HCT116 (cell line): ENCODE data around the gene GMDS. TPM values are rescaled to one million over a fixed set of nuclear protein-coding genes. Genes with fewer than 3 reads are reported as not detected.

ENCODE experiments used
- ATAC-seq: fragments of 200-7000 bp; cut with Tn5 transposase; 2 replicates; pipeline ENCODE4 v1.9.1; 2020; ENCODE audit warnings: mild to moderate bottlenecking, moderate library complexity
- BruUV-seq: library from RNA; stranded (reverse); fragments of 400-500 nt; replicated peaks from 2 replicates; lab custom pipeline; 2021; lab: Mats Ljungman, UMichigan
- CTCF ChIA-PET: fragments of 300-600 bp; sonication (Branson Sonifier 250); formaldehyde crosslinking; loops from one replicate; lab custom pipeline; 2021; ENCODE audit warnings: antibody characterized with exemption; lab: Charles Lee
- POLR2A ChIA-PET: fragments of 300-600, 350-600 bp; sonication (Branson Sonifier 250); formaldehyde crosslinking; loops from one replicate; lab custom pipeline; 2021; ENCODE audit warnings: antibody characterized with exemption; lab: Charles Lee
- RAD21 ChIA-PET, 2 experiments: fragments of 300-600 bp; sonication (Branson Sonifier 250); formaldehyde crosslinking; loops; one replicate each; lab custom pipeline; 2023; ENCODE audit warnings: low total read pairs in 2 of 2; ENCODE audit not compliant: uncharacterized antibody in 2 of 2, unreplicated experiment in 2 of 2, low non-redundant PET in 1 of 2; lab: Charles Lee
- DNase-seq: peaks from one replicate; pipeline ENCODE4 v3.0.0-alpha.2; 2010; ENCODE audit warnings: low read depth, low spot score
- H2AFZ ChIP-seq: fragments of 200-600 bp; shearing (Covaris generic), sonication (generic); 2 replicates; pipeline ENCODE4 v1.6.1; 2017; ENCODE audit warnings: low read depth, mixed run types, mixed read lengths, antibody characterized with exemption, low read length; ENCODE audit not compliant: poor library complexity, severe bottlenecking
- H3K27ac ChIP-seq: 2 replicates; pipeline ENCODE4 v1.5.1; 2012; ENCODE audit warnings: low read depth, low read length
- H3K27me3 ChIP-seq: fragments of 200-600 bp; sonication (generic); 2 replicates; pipeline ENCODE4 v1.6.1; 2016; ENCODE audit warnings: mixed run types, low read length, mixed read lengths; ENCODE audit not compliant: insufficient read depth
- H3K36me3 ChIP-seq, 2 experiments: fragments of 200-500 bp in 1 of 2; fragments of 200-600 bp in 1 of 2; sonication (Bioruptor generic) in 1 of 2; sonication (generic) in 1 of 2; 2 replicates each; pipeline versions ENCODE4 v1.5.1 to v1.6.1; 2014 to 2016; ENCODE audit warnings: low read length in 2 of 2, inconsistent platforms in 1 of 2, mixed read lengths in 1 of 2, mixed run types in 1 of 2; ENCODE audit not compliant: insufficient read depth in 2 of 2, control insufficient read depth in 1 of 2
- H3K4me1 ChIP-seq, 2 experiments: fragments of 200-600 bp in 1 of 2; sonication (generic) in 1 of 2; 2 replicates each; pipeline versions ENCODE4 v1.5.1 to v1.6.1; 2012 to 2017; ENCODE audit warnings: low read length in 2 of 2, inconsistent platforms in 1 of 2, mild to moderate bottlenecking in 1 of 2, mixed read lengths in 1 of 2, mixed run types in 1 of 2, moderate library complexity in 1 of 2; ENCODE audit not compliant: insufficient read depth in 2 of 2, control insufficient read depth in 1 of 2
- H3K4me2 ChIP-seq: fragments of 200-600 bp; sonication (generic); 2 replicates; pipeline ENCODE4 v1.6.1; 2017; ENCODE audit warnings: mixed run types, low read length, mixed read lengths
- H3K4me3 ChIP-seq, 2 experiments: fragments of 200-600 bp in 1 of 2; sonication (generic) in 1 of 2; replicated peaks in 1 of 2; 2 replicates each; pipeline ENCODE4 v1.5.1; 2011 to 2016; ENCODE audit warnings: low read length in 2 of 2, control low read depth in 1 of 2, low read depth in 1 of 2, mild to moderate bottlenecking in 1 of 2, mixed read lengths in 1 of 2, mixed run types in 1 of 2
- H3K79me2 ChIP-seq: fragments of 200-600 bp; sonication (generic); 2 replicates; pipeline ENCODE4 v1.6.1; 2017; ENCODE audit warnings: mild to moderate bottlenecking, mixed run types, low read length, moderate library complexity, mixed read lengths; ENCODE audit not compliant: insufficient read depth
- H3K9ac ChIP-seq: fragments of 200-600 bp; sonication (generic); 2 replicates; pipeline ENCODE4 v1.6.1; 2016; ENCODE audit warnings: low read length, mixed read lengths
- H3K9me2 ChIP-seq: fragments of 200-600 bp; sonication (generic), shearing (Covaris generic); 2 replicates; pipeline ENCODE4 v1.6.1; 2017; ENCODE audit warnings: mixed run types, mild to moderate bottlenecking, moderate library complexity; ENCODE audit not compliant: insufficient read depth
- H3K9me3 ChIP-seq, 2 experiments: fragments of 200-500 bp in 1 of 2; fragments of 200-600 bp in 1 of 2; sonication (Bioruptor generic) in 1 of 2; sonication (generic) in 1 of 2; 2 replicates each; pipeline ENCODE4 v1.6.1; 2014 to 2017; ENCODE audit warnings: low read length in 2 of 2, mixed read lengths in 2 of 2, inconsistent platforms in 1 of 2, low read depth in 1 of 2, mild to moderate bottlenecking in 1 of 2, mixed run types in 1 of 2, moderate library complexity in 1 of 2; ENCODE audit not compliant: control insufficient read depth in 1 of 2, insufficient read depth in 1 of 2
- H4K20me1 ChIP-seq: fragments of 200-600 bp; sonication (generic), shearing (Covaris generic); 2 replicates; pipeline ENCODE4 v1.6.1; 2017; ENCODE audit warnings: mixed run types, mild to moderate bottlenecking, moderate library complexity; ENCODE audit not compliant: insufficient read depth
- ATF3 ChIP-seq: IDR thresholded peaks from 2 replicates; pipeline ENCODE4 v1.6.1; 2012
- CEBPB ChIP-seq: IDR thresholded peaks from 2 replicates; pipeline ENCODE4 v1.6.1; 2012; ENCODE audit warnings: low read depth
- CTCF ChIP-seq, 3 experiments: fragments of 200-600 bp in 1 of 3; sonication (generic) in 1 of 3; IDR thresholded peaks in 2 of 3; conservative IDR thresholded peaks in 1 of 3; 2 replicates each; pipeline ENCODE4 v1.5.1; 2012 to 2017; ENCODE audit warnings: low read depth in 2 of 3, low read length in 2 of 3, antibody characterized with exemption in 1 of 3, borderline replicate concordance in 1 of 3, control low read depth in 1 of 3, mild to moderate bottlenecking in 1 of 3, mixed read lengths in 1 of 3, mixed run types in 1 of 3, moderate library complexity in 1 of 3; ENCODE audit not compliant: insufficient read depth in 1 of 3
- EGR1 ChIP-seq: IDR thresholded peaks from 2 replicates; pipeline ENCODE4 v1.6.1; 2012; ENCODE audit warnings: low read depth
- EZH2 ChIP-seq: fragments of 200-600 bp; sonication (generic); IDR thresholded peaks from 2 replicates; pipeline ENCODE4 v1.6.1; 2017; ENCODE audit warnings: antibody characterized with exemption, mixed run types
- JUND ChIP-seq: IDR thresholded peaks from 2 replicates; pipeline ENCODE4 v1.6.1; 2012
- RAD21 ChIP-seq: IDR thresholded peaks from 2 replicates; pipeline ENCODE4 v1.6.1; 2012; ENCODE audit warnings: low read depth, mild to moderate bottlenecking
- SIN3A ChIP-seq: IDR thresholded peaks from 2 replicates; pipeline ENCODE4 v1.6.1; 2012; ENCODE audit warnings: low read depth
- SRF ChIP-seq: IDR thresholded peaks from 2 replicates; pipeline ENCODE4 v1.6.1; 2012; ENCODE audit warnings: low read depth
- TCF7L2 ChIP-seq: IDR thresholded peaks from 2 replicates; pipeline ENCODE4 v1.7.0; 2011; ENCODE audit warnings: borderline replicate concordance, inconsistent platforms; ENCODE audit not compliant: insufficient read depth, insufficient read length; ENCODE audit errors: extremely low read depth
- YY1 ChIP-seq: IDR thresholded peaks from 2 replicates; pipeline ENCODE4 v1.6.1; 2011; ENCODE audit warnings: low read length, low read depth, moderate library complexity, mild to moderate bottlenecking; ENCODE audit not compliant: insufficient replicate concordance; ENCODE audit errors: extremely low read depth
- intact Hi-C: fragments of 100-400 bp; cut with micrococcal nuclease; formaldehyde crosslinking; loops from 2 replicates; pipeline ENCODE4 v1.10.0; 2022
- total RNA-seq: library from RNA; stranded (reverse); gene quantifications from one replicate; pipeline ENCODE4 v1.2.1, GENCODE V29; 2021; ENCODE audit not compliant: unreplicated experiment

Gene GMDS
- total RNA-seq, 1 experiment from 2014 or later = 34.4 TPM

GRCh38 chr6:1896897-1897296 is 348.5 kb downstream of the GMDS start:
- intact Hi-C loops = no loop called here
- BruUV-seq = no TSS peak
- Histone ChIP-seq H3K9me2 (no peaks in the 10 kb centered on the region), H3K4me1 (no peaks in the 10 kb centered on the region), H3K9me3 (no peaks in the 10 kb centered on the region), H3K4me3 (no peak overlapping the region), H3K27me3 (no peaks in the 10 kb centered on the region), H3K27ac (no peak overlapping the region), H3K9ac (no peak overlapping the region), H3K36me3 (no peaks in the 10 kb centered on the region), H3K4me2 (no peak overlapping the region), H2AFZ (no peak overlapping the region), H3K79me2 (no peaks in the 10 kb centered on the region), H4K20me1 (no peaks in the 10 kb centered on the region)
- ChIA-PET POLR2A (no interaction called here), RAD21 (no interaction called here), CTCF (no interaction called here)
- DNase-seq (no peak), ATAC-seq (no peak)
- TF ChIP-seq CTCF (IDR thresholded peaks at IDR 0.05 in 2 of 3, conservative IDR thresholded peaks at IDR 0.05 in 1 of 3; ENCODE audit: borderline replicate concordance in 1 of 3, insufficient read depth in 1 of 3, low read depth in 2 of 3, low read length in 2 of 3) (no peak), ATF3 (no peak), JUND (no peak), YY1 (no peak), TCF7L2 (no peak), EGR1 (no peak), EZH2 (no peak), CEBPB (no peak), SRF (no peak), SIN3A (no peak), RAD21 (no peak)
